ENCODE data around the gene VPS51. TPM values are rescaled to one million over a fixed set of nuclear protein-coding genes. Genes with fewer than 3 reads are reported as not detected.
A peak's percentile ranks its signal among the peaks of the same experiment; 100 is the strongest.
"Not testable (repeated sequence)": the region's sequence is repeated elsewhere in the genome, so short reads cannot be mapped to it uniquely, and the experiment has no call there.

The VPS51 gene
- total and polyA plus RNA-seq, 4 donors: 73.0 to 191 (median 111) TPM

GRCh38 chr11:65147352-65148075, 51.5 kb downstream of the VPS51 start:
- Histone ChIP-seq H3K9me3 (ENCODE audit: control insufficient read depth, low read length) (no peaks in the 10 kb centered on the region), H3K27me3 (ENCODE audit: control insufficient read depth in 1 of 2, insufficient read depth in 2 of 2, low read length in 1 of 2) (no peaks in the 10 kb centered on the region), H3K4me3 (ENCODE audit: low read length in 2 of 2) (no peak overlapping the region), H3K4me1 (ENCODE audit: control insufficient read depth in 1 of 2, insufficient read depth in 2 of 2, low read length in 2 of 2) (no peaks in the 10 kb centered on the region), H3K36me3 (ENCODE audit: control insufficient read depth in 1 of 2, insufficient read depth in 2 of 2, low read length in 1 of 2) (no peaks in the 10 kb centered on the region), H3K27ac (ENCODE audit: low read depth in 1 of 2, low read length in 2 of 2) (no peak overlapping the region)
- intact Hi-C loops (cut with DNase I): no loop called here
- WGBS, 2 donors: 73 to 86% methylated on average over 2 of the region's 2 CpGs
- ATAC-seq (ENCODE audit: low FRiP score) (no peak), DNase-seq (no peak)

DNA sequence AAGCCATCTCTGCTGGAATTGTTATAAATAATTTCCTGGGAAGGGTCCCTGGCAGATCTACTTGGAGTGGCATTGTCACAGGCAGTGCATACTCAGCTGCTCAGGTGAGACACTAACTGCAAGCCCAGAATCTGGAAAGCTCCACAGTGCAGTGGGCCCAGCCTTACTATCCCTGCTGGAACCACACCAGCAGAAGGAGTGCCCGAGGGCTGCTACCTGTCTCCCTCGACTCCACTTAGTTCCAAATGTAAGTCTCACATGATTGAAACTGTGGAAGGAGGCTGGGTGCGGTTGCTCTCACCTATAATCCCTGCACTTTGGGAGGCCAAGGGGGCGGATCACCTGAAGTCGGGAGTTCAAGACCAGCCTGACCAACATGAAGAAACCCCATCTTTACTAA, 52.6 kb downstream of the VPS51 start:
- H3K27me3 ChIP-seq (ENCODE audit: control insufficient read depth in 1 of 2, insufficient read depth in 2 of 2, low read length in 1 of 2): no peaks in the 10 kb centered on the region
- DNase-seq: peak in 1 of 2 donors; percentile 35
- ATAC-seq (ENCODE audit: low FRiP score): no peak
- H3K4me3 ChIP-seq (ENCODE audit: low read length in 2 of 2): no peak overlapping the region
- H3K27ac ChIP-seq (ENCODE audit: low read depth in 1 of 2, low read length in 2 of 2): no peak overlapping the region
- intact Hi-C loops (cut with DNase I): no loop called here
- H3K9me3 ChIP-seq (ENCODE audit: control insufficient read depth, low read length): no peaks in the 10 kb centered on the region
- H3K36me3 ChIP-seq (ENCODE audit: control insufficient read depth in 1 of 2, insufficient read depth in 2 of 2, low read length in 1 of 2): no peaks in the 10 kb centered on the region
- no peaks in the 10 kb centered on the region for H3K4me1 ChIP-seq (ENCODE audit: control insufficient read depth in 1 of 2, insufficient read depth in 2 of 2, low read length in 2 of 2)
- 82 to 90% methylated on average over 5 of the region's 5 CpGs for WGBS, 2 donors

- ATAC-seq (ENCODE audit: low FRiP score); H3K36me3 ChIP-seq (ENCODE audit: control insufficient read depth in 1 of 2, insufficient read depth in 2 of 2, low read length in 1 of 2); DNase-seq; H3K27me3 ChIP-seq (ENCODE audit: control insufficient read depth in 1 of 2, insufficient read depth in 2 of 2, low read length in 1 of 2); H3K4me3 ChIP-seq (ENCODE audit: low read length in 2 of 2); H3K4me1 ChIP-seq (ENCODE audit: control insufficient read depth in 1 of 2, insufficient read depth in 2 of 2, low read length in 2 of 2); intact Hi-C loops (cut with DNase I); H3K9me3 ChIP-seq (ENCODE audit: control insufficient read depth, low read length); H3K27ac ChIP-seq (ENCODE audit: low read depth in 1 of 2, low read length in 2 of 2): not testable (repeated sequence)
- WGBS, 2 donors: 50 to 51% methylated on average over 10 of the region's 10 CpGs
Measured at GRCh38 chr11:65150131-65150508, 54.1 kb downstream of the VPS51 start.

DNA sequence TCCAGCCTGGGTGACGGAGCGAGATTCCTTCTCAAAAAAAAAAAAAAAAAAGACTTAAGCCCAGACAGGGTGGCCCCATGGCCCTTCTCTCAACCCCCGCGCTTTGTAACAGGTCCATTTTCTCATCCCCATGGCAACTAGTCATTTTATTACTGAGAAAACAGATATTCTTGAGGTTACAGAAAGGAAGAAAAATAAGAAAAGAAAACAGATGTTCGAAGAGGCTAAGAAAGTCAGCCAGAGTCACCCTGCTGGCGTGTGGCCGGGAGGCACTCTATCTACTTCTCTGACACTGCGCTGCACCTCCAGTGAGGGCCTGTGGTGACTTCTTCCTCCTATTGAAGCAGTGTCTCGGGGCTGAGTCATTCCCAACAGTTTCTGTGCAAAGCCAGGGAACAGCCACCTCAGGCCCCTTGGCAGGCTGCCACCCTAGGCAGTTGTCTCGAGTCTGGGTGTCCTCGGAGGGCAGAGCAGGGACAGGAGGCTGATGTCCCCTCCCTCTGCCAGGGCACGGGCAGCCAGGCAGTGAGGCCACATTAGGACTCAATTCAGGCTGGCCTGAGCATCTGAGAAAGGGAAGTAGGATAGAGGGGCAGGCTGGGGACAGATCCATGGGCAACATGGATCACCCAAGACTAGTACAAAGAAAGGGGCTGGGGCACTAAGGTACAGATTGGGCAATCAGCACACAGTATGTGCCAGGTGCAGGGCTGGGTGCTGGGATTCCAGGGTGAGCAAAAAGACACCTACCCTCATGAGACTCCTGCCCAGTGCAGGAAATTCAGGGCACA, 54.7 kb downstream of the VPS51 start:
- H3K4me3 ChIP-seq (ENCODE audit: low read length in 2 of 2): no peak overlapping the region
- intact Hi-C loops (cut with DNase I): no loop called here

GRCh38 chr11:65151331-65151899, 55.4 kb downstream of the VPS51 start:
- DNase-seq: peak in 1 of 2 donors; percentile 6
- H3K4me3 ChIP-seq (ENCODE audit: low read length in 2 of 2): no peak overlapping the region
- 82 to 88% methylated on average over 3 of the region's 3 CpGs for WGBS, 2 donors
- H3K36me3 ChIP-seq (ENCODE audit: control insufficient read depth in 1 of 2, insufficient read depth in 2 of 2, low read length in 1 of 2): no peaks in the 10 kb centered on the region
- intact Hi-C loops (cut with DNase I): no loop called here
- no peak for ATAC-seq (ENCODE audit: low FRiP score)
- H3K4me1 ChIP-seq (ENCODE audit: control insufficient read depth in 1 of 2, insufficient read depth in 2 of 2, low read length in 2 of 2): no peaks in the 10 kb centered on the region
- H3K27ac ChIP-seq (ENCODE audit: low read depth in 1 of 2, low read length in 2 of 2): no peak overlapping the region
- no peaks in the 10 kb centered on the region for H3K27me3 ChIP-seq (ENCODE audit: control insufficient read depth in 1 of 2, insufficient read depth in 2 of 2, low read length in 1 of 2)
- no peaks in the 10 kb centered on the region for H3K9me3 ChIP-seq (ENCODE audit: control insufficient read depth, low read length)

More for the DNA sequence above, 54.7 kb downstream of the VPS51 start:
- peak; percentile 90 for ATAC-seq (ENCODE audit: low FRiP score)
- Histone ChIP-seq H3K27ac (ENCODE audit: low read depth in 1 of 2, low read length in 2 of 2) (peak overlapping the region in 1 of 2 donors; percentile 0), H3K9me3 (ENCODE audit: control insufficient read depth, low read length) (no peaks in the 10 kb centered on the region), H3K36me3 (ENCODE audit: control insufficient read depth in 1 of 2, insufficient read depth in 2 of 2, low read length in 1 of 2) (no peaks in the 10 kb centered on the region), H3K4me1 (ENCODE audit: control insufficient read depth in 1 of 2, insufficient read depth in 2 of 2, low read length in 2 of 2) (no peaks in the 10 kb centered on the region), H3K27me3 (ENCODE audit: control insufficient read depth in 1 of 2, insufficient read depth in 2 of 2, low read length in 1 of 2) (no peaks in the 10 kb centered on the region)
- 3% methylated on average over 12 of the region's 12 CpGs for WGBS, 2 donors
- peak; percentile 93 to 95 for DNase-seq

GRCh38 chr11:65152122-65152521, 56.1 kb downstream of the VPS51 start:
- no peak for ATAC-seq (ENCODE audit: low FRiP score)
- Histone ChIP-seq H3K9me3 (ENCODE audit: control insufficient read depth, low read length) (no peaks in the 10 kb centered on the region), H3K27me3 (ENCODE audit: control insufficient read depth in 1 of 2, insufficient read depth in 2 of 2, low read length in 1 of 2) (no peaks in the 10 kb centered on the region), H3K4me3 (ENCODE audit: low read length in 2 of 2) (no peak overlapping the region), H3K36me3 (ENCODE audit: control insufficient read depth in 1 of 2, insufficient read depth in 2 of 2, low read length in 1 of 2) (no peaks in the 10 kb centered on the region), H3K4me1 (ENCODE audit: control insufficient read depth in 1 of 2, insufficient read depth in 2 of 2, low read length in 2 of 2) (no peaks in the 10 kb centered on the region), H3K27ac (ENCODE audit: low read depth in 1 of 2, low read length in 2 of 2) (no peak overlapping the region)
- DNase-seq: no peak
- WGBS, 2 donors: 77 to 94% methylated on average over 2 of the region's 2 CpGs
- intact Hi-C loops (cut with DNase I): no loop called here

DNA sequence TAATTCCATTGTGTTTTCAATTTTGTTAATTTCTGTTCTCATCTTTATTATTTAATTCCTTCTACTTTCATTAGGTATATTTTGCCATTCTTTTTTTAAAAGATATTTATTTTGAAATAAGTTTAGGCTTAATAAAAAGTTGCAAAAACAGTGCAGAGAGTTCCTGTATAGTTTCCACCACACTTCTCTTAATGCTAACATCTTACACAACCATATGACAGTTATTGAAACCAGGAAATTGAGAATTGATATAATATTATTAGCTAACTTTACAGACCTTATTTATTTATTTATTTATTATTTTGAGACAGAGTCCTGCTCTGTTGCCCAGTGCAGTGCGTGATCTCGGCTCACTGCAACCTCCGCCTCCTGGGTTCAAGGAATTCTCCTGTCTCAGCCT, 60.2 kb downstream of the VPS51 start:
- no peaks in the 10 kb centered on the region for H3K4me1 ChIP-seq (ENCODE audit: control insufficient read depth in 1 of 2, insufficient read depth in 2 of 2, low read length in 2 of 2)
- H3K9me3 ChIP-seq (ENCODE audit: control insufficient read depth, low read length): no peaks in the 10 kb centered on the region
- 94 to 96% methylated on average over 3 of the region's 3 CpGs for WGBS, 2 donors
- H3K27me3 ChIP-seq (ENCODE audit: control insufficient read depth in 1 of 2, insufficient read depth in 2 of 2, low read length in 1 of 2): no peaks in the 10 kb centered on the region
- no peaks in the 10 kb centered on the region for H3K36me3 ChIP-seq (ENCODE audit: control insufficient read depth in 1 of 2, insufficient read depth in 2 of 2, low read length in 1 of 2)
- DNase-seq: no peak
- no peak overlapping the region for H3K27ac ChIP-seq (ENCODE audit: low read depth in 1 of 2, low read length in 2 of 2)
- ATAC-seq (ENCODE audit: low FRiP score): no peak
- H3K4me3 ChIP-seq (ENCODE audit: low read length in 2 of 2): no peak overlapping the region
- intact Hi-C loops (cut with DNase I): no loop called here

GRCh38 chr11:65156926-65157325, 60.9 kb downstream of the VPS51 start:
- DNase-seq (no peak), ATAC-seq (ENCODE audit: low FRiP score) (no peak)
- H3K4me3 ChIP-seq (ENCODE audit: low read length in 2 of 2): no peak overlapping the region
- intact Hi-C loops (cut with DNase I): no loop called here
- no peaks in the 10 kb centered on the region for H3K27me3 ChIP-seq (ENCODE audit: control insufficient read depth in 1 of 2, insufficient read depth in 2 of 2, low read length in 1 of 2)
- H3K27ac ChIP-seq (ENCODE audit: low read depth in 1 of 2, low read length in 2 of 2): no peak overlapping the region
- H3K9me3 ChIP-seq (ENCODE audit: control insufficient read depth, low read length): no peaks in the 10 kb centered on the region
- H3K36me3 ChIP-seq (ENCODE audit: control insufficient read depth in 1 of 2, insufficient read depth in 2 of 2, low read length in 1 of 2): no peaks in the 10 kb centered on the region
- no peaks in the 10 kb centered on the region for H3K4me1 ChIP-seq (ENCODE audit: control insufficient read depth in 1 of 2, insufficient read depth in 2 of 2, low read length in 2 of 2)
- 90 to 96% methylated on average over 3 of the region's 3 CpGs for WGBS, 2 donors

Measured in aorta (tissue), 5 donors.